ENCODE results near the gene SLC38A8.

DNA sequence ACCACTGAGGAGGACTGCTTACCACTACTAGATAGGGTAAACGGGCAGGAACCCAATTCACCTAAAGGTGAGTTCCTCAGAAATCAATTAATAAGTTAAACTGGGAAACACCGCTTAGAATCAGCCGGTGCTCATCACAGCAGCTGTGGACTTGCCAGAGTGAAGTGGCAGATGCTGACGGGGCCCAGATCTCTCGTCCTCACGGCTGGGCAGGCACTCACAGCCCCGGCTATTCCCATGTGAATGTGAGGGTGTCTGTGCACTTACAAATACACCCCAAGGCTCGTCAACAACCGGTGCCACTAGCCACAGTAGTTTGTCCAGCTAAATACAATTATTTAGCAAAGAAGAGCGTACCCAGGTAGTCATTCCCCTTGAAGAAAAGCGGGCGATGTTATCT, 44.4 kb upstream of the SLC38A8 start:
- TF ChIP-seq CTCF (IDR thresholded peaks at IDR 0.05) (no peak), EP300 (IDR thresholded peaks at IDR 0.05; ENCODE audit: low read depth) (no peak), POLR2A (IDR thresholded peaks at IDR 0.05) (no peak), POLR2AphosphoS5 (IDR thresholded peaks at IDR 0.05) (no peak)
